ENCODE results near the gene ADH1C. TPM values are rescaled to one million over a fixed set of nuclear protein-coding genes. Genes with fewer than 3 reads are reported as not detected.
"Not testable (repeated sequence)": the region's sequence is repeated elsewhere in the genome, so short reads cannot be mapped to it uniquely, and the experiment has no call there.

ADH1C gene
- total RNA-seq, 1 donor from 2014 or later: not detected

GRCh38 chr4:99359480-99360204 lies 7.1 kb upstream of the ADH1C start:
- no peak for DNase-seq (ENCODE audit: low read depth in 2 of 2)

DNA sequence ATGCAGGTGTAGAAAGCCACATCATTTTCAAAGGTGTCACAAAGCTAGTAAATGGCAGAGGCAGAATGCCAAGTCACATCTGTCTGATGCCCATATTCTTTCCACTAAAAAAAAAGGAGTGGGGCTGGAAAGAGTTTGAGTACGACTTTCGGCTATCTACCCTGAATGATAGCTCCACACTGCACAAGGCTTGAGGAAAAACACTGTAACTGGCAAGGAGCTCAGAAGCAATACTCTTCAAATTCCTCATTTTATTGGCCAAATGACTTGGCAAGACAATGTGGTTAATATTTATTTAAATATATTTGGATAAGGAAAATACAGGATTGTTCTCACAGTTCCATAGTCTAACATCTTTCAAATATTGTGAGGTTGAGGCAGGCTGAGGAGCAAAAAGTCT lies 5.4 kb upstream of the ADH1C start:
- DNase-seq (ENCODE audit: low read depth in 2 of 2): no peak

- no peak for DNase-seq (ENCODE audit: low read depth in 2 of 2)
Measured at GRCh38 chr4:99356992-99357391, 4.4 kb upstream of the ADH1C start.

DNA sequence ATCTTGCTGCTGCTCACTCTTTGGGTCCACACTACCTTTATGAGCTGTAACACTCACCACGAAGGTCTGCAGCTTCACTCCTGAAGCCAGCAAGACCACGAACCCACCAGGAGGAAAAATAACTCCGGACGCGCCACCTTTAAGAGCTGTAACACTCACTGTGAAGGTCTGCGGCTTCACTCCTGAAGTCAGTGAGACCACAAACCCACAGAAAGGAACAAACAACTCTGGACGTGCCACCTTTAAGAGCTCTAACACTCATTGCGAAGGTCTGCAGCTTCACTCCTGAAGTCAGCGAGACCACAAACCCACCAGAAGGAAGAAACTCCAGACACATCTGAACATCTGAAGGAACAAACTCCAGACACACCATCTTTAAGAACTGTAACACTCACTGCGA lies 3.6 kb upstream of the ADH1C start:
- DNase-seq (ENCODE audit: low read depth in 2 of 2): not testable (repeated sequence)

DNA sequence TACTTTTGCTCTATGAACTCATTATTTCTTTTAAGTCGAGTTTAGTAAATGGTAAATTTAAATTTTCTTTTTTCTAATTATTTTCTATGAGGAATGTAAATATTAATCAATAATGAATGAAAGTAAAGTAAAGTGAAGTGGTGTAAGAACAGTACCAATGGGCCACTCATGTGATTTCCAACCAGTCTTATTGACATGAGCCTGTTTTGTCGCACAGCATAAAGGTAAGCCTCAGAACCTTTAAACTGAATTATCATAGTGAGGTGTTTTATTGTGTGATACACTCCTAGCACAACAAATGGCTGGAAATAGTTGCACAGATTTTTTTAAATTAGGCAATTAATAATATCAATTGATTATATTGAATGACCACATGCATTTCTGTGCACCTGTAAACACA lies 1.1 kb downstream of the ADH1C start:
- DNase-seq (ENCODE audit: low read depth in 2 of 2): no peak

DNA sequence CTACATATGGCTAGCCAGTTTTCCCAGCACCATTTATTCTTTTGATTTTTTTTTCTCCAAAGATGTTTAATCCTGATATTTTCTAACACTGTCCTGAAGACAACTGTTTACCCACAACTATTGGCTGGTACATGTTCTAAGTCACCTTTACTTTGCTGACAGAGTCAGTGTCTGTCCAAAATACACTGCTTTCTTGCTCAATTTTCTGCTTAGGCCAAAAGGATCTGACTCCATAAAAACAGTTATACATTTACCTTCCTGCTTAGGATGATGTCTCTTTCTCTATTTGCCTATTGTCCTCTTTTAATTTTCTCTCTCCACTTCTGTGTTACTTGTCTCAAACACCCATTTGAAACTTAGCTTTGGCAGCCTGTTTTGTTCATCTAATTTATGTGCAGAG lies 3.2 kb downstream of the ADH1C start:
- DNase-seq (ENCODE audit: low read depth in 2 of 2): no peak

- not testable (repeated sequence) for DNase-seq (ENCODE audit: low read depth in 2 of 2)
Measured at GRCh38 chr4:99342624-99343023, 9.9 kb downstream of the ADH1C start.

DNA sequence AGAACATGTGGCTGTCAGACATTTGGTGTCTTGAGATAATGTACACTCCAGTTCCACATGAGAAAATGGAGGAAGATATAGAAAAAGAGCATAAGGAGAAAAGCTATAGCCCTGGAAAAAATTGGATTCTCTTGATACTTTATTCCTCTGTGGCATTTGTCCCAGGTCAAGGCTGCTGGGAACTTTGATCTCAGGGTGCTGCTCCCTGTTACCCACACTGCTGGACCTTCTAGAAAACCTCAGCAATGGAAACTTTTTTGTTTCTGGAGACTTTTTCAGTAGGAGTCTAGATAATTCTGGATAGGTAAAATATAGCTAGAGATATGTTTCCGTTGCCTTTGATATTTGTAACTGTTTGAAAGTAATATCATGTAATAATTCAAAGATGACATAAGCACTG lies 11.1 kb downstream of the ADH1C start:
- DNase-seq (ENCODE audit: low read depth in 2 of 2): no peak

DNA sequence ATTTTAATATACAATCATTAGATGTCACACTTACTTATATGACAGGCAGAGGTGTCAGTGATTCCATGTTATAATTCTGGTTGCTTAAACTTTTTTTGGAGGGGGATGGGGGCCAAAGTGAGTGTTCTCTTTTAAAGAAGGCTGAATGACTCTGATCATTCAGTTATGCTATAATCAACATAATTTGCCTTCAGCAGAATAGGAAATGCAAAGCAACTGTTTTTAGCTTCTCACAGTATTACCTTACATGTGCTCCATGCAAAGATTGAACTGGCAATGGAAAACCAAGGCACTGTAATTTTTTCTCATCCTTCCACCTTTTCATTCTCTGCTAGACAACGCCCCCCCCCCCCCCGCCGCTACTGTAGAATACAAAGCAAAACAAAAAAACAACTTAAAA lies 13.4 kb downstream of the ADH1C start:
- DNase-seq (ENCODE audit: low read depth in 2 of 2): no peak

DNA sequence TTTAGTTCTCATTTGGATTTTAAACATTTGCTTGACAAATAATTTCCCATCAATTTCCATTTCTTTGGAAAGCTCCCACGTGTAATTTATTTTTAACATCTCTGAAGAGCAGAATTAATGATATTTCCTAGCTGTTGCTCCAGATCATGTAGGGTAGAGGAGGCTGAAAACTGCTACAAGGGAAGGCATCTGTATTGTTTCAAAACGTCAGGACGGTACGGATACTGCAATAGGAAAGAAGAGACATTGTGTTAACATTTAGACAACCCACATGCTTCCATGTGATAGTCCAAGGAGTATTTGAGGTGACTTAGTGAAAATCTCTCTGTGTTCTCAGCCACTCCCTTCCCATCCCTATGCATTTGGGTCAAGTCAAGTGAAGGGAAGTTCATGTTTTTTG lies 16.0 kb downstream of the ADH1C start:
- no peak for DNase-seq (ENCODE audit: low read depth in 2 of 2)

GRCh38 chr4:99334880-99335279 lies 17.7 kb downstream of the ADH1C start:
- DNase-seq (ENCODE audit: low read depth in 2 of 2): no peak

DNA sequence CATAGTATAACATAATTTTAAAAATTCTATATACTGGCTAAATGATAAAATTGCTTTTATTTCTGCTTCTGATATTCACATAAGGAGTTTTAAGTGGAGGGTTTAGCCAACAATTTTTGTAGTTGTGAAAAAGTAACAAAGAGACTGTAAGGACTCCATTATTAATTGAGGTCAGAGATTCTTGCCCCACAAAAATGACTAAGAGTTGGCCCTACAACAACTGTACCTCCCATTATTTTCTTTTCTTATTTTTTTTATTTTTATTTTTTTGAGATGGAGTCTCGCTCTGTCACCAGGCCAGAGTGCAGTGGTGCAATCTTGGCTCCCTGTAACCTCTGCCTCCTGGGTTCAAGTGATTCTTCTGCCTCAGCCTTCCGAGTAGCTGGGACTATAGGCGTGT lies 21.9 kb downstream of the ADH1C start:
- no peak for DNase-seq (ENCODE audit: low read depth in 2 of 2)

- no peak for DNase-seq (ENCODE audit: low read depth in 2 of 2)
Measured at GRCh38 chr4:99329876-99330275, 22.7 kb downstream of the ADH1C start.

DNA sequence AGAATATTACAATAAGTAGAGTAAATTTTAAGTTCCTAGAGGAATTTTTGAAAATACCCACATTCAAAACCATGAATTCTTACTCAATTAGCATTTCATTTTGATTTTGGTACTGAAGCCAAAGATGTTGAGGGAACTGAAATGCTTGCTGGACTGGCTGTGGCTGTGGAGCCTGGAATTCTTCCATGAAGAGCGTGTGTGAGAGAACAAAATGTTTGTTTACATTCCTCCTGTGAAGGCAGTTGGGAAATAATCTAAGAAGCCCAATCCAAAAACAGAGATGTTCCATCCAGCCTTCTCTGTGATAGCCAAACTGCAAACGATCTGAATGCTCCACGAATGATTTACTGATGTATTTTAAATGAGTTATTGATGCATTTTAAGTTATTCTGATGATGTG lies 27.6 kb downstream of the ADH1C start:
- no peak for DNase-seq (ENCODE audit: low read depth in 2 of 2)

GRCh38 chr4:99324361-99324760 lies 28.2 kb downstream of the ADH1C start:
- no peak for DNase-seq (ENCODE audit: low read depth in 2 of 2)

- DNase-seq (ENCODE audit: low read depth in 2 of 2): no peak
Measured at GRCh38 chr4:99323756-99324155, 28.8 kb downstream of the ADH1C start.

- DNase-seq (ENCODE audit: low read depth in 2 of 2): no peak
Measured at GRCh38 chr4:99321241-99322191, 31.0 kb downstream of the ADH1C start, which contains the start of gene ADH1B. Gene ADH1B (minus strand): TSS chr4:99321401. CDS start chr4:99321331, 70 bp downstream.

DNA sequence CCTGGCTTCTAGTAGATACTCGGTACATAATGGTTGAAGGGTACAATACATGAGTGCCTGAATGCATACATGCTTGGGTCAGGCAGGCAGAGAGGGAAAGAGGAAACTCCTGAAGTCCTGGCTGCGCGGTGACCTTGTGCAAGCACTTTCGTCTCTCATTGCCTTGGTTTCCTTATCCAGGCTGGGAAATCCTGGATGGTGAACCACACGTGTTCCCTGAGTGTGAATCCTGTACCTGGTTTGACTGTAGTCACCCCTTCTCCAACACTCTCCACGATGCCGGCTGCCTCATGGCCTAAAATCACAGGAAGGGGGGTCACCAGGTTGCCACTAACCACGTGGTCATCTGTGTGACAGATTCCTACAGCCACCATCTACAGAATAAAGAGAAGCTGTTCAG lies 34.7 kb downstream of the ADH1C start:
- DNase-seq (ENCODE audit: low read depth in 2 of 2): not testable (repeated sequence)

GRCh38 chr4:99317354-99317753 lies 35.2 kb downstream of the ADH1C start:
- DNase-seq (ENCODE audit: low read depth in 2 of 2): no peak

DNA sequence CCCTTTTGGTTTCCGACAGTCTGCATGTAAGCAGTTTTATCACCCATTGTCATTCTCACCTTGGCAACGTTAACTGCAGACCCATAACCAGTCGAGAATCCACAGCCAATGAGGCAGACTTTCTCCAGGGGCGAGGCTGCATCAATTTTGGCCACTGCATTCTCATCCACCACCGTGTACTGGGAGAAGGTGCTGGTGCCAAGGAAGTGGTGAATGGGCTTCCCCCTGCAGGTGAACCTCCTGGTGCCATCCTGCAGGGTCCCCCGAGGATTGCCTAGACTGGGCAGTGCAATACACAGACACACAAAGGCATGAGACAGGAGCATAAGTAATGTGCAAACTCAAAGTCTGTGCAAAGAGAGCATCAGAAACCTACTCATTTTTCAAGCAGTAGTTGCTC lies 36.7 kb downstream of the ADH1C start:
- no peak for DNase-seq (ENCODE audit: low read depth in 2 of 2)

DNA sequence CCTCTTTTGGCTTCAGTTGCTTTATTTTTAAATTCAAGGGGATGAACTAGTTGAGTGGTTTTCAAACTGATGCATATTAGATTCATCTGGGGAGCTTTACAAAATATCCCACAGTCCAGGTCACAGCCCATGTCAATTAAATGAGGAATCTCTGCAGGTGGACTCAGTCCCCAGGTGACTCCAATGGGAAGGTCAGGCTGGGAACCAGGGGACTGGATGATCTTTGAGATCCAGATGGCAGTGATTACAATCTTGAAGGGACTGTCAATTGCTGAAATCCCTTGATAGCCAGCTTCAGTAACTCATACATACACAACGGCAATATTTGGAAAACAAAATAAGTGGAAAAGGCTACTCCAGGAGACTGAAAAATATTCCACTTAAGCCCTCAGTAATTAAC lies 38.3 kb downstream of the ADH1C start:
- DNase-seq (ENCODE audit: low read depth in 2 of 2): no peak

- no peak for DNase-seq (ENCODE audit: low read depth in 2 of 2)
Measured at GRCh38 chr4:99310389-99310788, 42.2 kb downstream of the ADH1C start.

Measured in lung microvascular endothelial cell (primary cell).